NB4 (cell line): ENCODE data around the gene KAZN.

ENCODE experiments used
- CTCF ChIP-seq: IDR thresholded peaks from one replicate; pipeline ENCODE4 v1.5.1; 2012; ENCODE audit warnings: low read depth, low read length
- POLR2A ChIP-seq: IDR thresholded peaks from 2 replicates; pipeline ENCODE4 v1.6.1; 2011; ENCODE audit warnings: mild to moderate bottlenecking; ENCODE audit not compliant: insufficient read length; ENCODE audit errors: extremely low read depth

- TF ChIP-seq POLR2A: no peak
- TF ChIP-seq CTCF: no peak
Measured at GRCh38 chr1:14794136-14794768, 195.8 kb downstream of the KAZN start.
